ENCODE results near the gene SPATA22. TPM values are rescaled to one million over a fixed set of nuclear protein-coding genes. Genes with fewer than 3 reads are reported as not detected.
"Not testable (repeated sequence)": the region's sequence is repeated elsewhere in the genome, so short reads cannot be mapped to it uniquely, and the experiment has no call there.

SPATA22 gene
- total RNA-seq, 4 donors from 2014 or later = 0.39 to 2.7 (median 1.2) TPM

DNA sequence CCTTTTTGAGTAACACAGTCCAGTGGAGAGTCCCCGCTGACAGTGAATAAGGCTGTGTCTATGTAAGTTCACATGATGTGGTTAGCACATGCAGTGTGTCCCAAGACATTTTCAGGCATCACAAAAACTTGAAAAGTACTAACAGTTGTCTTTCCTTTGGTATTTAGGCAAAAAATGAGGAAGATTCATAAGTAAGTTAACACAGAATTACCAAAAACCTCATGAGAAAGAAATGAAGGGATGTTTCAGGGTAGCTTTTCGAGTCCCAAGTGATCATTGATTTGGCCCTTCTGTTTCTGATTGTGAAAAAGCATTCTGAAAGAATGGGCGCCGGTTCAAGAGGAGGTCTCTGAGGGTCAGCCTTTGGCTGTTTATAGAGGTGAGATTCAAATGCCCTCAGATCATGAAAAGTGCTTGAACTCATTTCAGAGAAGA, 3.6 kb upstream of the SPATA22 start:
- Histone ChIP-seq H3K36me3 (no peaks in the 10 kb centered on the region), H3K4me3 (peak overlapping the region in 1 of 4 donors; percentile 54), H3K27ac (peak overlapping the region; percentile 47 to 93 (median 80)), H3K27me3 (no peaks in the 10 kb centered on the region), H3K4me1 (peaks cover 5 to 26% (median 13%) of the 10 kb centered on the region in 4 donors), H3K9me3 (no peaks in the 10 kb centered on the region)
- WGBS, 2 donors = 20 to 39% methylated on average over 4 of the region's 4 CpGs
- TF ChIP-seq, protein P1, sequence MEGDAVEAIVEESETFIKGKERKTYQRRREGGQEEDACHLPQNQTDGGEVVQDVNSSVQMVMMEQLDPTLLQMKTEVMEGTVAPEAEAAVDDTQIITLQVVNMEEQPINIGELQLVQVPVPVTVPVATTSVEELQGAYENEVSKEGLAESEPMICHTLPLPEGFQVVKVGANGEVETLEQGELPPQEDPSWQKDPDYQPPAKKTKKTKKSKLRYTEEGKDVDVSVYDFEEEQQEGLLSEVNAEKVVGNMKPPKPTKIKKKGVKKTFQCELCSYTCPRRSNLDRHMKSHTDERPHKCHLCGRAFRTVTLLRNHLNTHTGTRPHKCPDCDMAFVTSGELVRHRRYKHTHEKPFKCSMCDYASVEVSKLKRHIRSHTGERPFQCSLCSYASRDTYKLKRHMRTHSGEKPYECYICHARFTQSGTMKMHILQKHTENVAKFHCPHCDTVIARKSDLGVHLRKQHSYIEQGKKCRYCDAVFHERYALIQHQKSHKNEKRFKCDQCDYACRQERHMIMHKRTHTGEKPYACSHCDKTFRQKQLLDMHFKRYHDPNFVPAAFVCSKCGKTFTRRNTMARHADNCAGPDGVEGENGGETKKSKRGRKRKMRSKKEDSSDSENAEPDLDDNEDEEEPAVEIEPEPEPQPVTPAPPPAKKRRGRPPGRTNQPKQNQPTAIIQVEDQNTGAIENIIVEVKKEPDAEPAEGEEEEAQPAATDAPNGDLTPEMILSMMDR (IDR thresholded peaks at IDR 0.05) = no peak
- TF ChIP-seq EP300 (IDR thresholded peaks at IDR 0.05) = peak in 1 of 2 donors; percentile 36
- DNase-seq (ENCODE audit: low spot score in 2 of 2) = peak in 1 of 2 donors; percentile 59

DNA sequence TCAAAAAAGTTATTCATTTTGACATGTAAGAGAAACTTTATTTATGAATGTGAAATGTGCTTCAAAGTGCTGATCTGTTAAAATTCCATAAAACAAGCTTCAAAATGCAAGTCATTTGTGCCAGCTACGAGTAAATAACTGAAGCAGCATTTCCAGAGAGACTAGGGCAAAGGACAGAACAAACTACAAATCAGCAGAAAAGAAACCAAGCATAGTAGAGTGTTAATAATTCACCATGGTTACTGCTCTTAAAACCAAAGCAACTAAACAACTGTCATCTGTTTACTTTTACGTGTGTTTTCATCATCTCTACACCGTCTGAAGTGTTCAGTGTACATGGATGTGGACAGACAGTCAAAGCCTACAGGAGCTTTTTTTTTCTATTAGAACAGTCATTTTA, 2.6 kb upstream of the SPATA22 start:
- H3K27me3 ChIP-seq = no peaks in the 10 kb centered on the region
- H3K4me3 ChIP-seq = peak overlapping the region in 1 of 4 donors; percentile 2
- peak overlapping the region; percentile 47 to 93 (median 80) for H3K27ac ChIP-seq
- H3K36me3 ChIP-seq = no peaks in the 10 kb centered on the region
- H3K4me1 ChIP-seq = peaks cover 5 to 26% (median 13%) of the 10 kb centered on the region in 4 donors
- TF ChIP-seq POLR2A (IDR thresholded peaks at IDR 0.05) = no peak
- TF ChIP-seq EP300 (IDR thresholded peaks at IDR 0.05) = peak in 1 of 2 donors; percentile 39
- DNase-seq (ENCODE audit: low spot score in 2 of 2) = no peak
- no peaks in the 10 kb centered on the region for H3K9me3 ChIP-seq
- 11 to 12% methylated on average over 3 of the region's 3 CpGs for WGBS, 2 donors

DNA sequence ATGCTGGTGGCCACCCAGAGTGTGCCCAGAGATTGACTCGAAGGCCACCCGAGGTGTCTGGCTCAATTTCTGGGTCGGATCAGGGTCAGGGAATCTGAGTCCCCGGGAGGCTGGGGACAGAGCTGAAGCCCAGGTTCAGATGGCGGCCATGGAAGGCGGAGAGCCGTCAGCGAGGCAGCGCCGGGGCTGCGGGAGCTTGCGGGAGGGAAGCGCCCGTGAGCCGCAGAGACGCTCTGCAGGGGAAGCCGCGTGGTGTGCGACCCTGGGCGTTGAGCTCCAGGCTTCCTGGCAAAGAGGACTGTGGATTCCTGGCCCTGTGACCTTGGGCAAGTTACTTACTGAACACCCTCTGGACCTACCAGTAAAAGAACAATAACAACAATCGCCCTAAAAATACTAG, 518 bp upstream of the SPATA22 start:
- H3K9me3 ChIP-seq = no peaks in the 10 kb centered on the region
- WGBS, 2 donors = 92 to 93% methylated on average over 21 of the region's 21 CpGs
- H3K4me3 ChIP-seq = no peak overlapping the region
- no peak overlapping the region for H3K27ac ChIP-seq
- no peaks in the 10 kb centered on the region for H3K27me3 ChIP-seq
- no peaks in the 10 kb centered on the region for H3K36me3 ChIP-seq
- DNase-seq (ENCODE audit: low spot score in 2 of 2) = no peak
- TF ChIP-seq, protein P1 (IDR thresholded peaks at IDR 0.05) = no peak
- no peak for TF ChIP-seq EP300 (IDR thresholded peaks at IDR 0.05)
- no peak for TF ChIP-seq POLR2A (IDR thresholded peaks at IDR 0.05)
- H3K4me1 ChIP-seq = peaks cover 5 to 23% (median 13%) of the 10 kb centered on the region in 4 donors

DNA sequence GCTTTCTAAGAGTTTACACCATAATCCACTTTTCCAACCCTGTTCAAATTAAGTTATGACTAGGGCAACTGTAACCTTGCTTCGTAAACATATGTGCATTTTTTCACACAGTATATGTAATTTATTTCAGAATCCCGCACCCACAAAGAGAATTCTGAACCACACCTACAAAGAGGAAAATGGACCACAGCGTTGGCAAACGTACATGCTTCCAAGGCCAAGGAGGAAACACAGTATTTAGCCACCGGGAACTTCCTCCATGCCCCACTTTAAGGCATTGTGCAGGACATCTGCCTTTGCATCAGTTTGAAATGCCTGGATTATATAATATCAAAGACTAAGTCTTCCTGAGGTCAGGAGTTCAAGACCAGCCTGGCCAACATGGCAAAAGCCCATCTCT, 2.1 kb downstream of the SPATA22 start:
- no peaks in the 10 kb centered on the region for H3K36me3 ChIP-seq
- H3K4me3 ChIP-seq = no peak overlapping the region
- no peaks in the 10 kb centered on the region for H3K27me3 ChIP-seq
- TF ChIP-seq EP300 (IDR thresholded peaks at IDR 0.05) (no peak), POLR2A (IDR thresholded peaks at IDR 0.05) (no peak)
- TF ChIP-seq, protein P1 (IDR thresholded peaks at IDR 0.05) = no peak
- H3K4me1 ChIP-seq = peaks cover 0 to 11% (median 5%) of the 10 kb centered on the region in 4 donors
- DNase-seq (ENCODE audit: low spot score in 2 of 2) = no peak
- H3K9me3 ChIP-seq = no peaks in the 10 kb centered on the region
- no peak overlapping the region for H3K27ac ChIP-seq
- WGBS, 2 donors = 58 to 75% methylated on average over 5 of the region's 5 CpGs

DNA sequence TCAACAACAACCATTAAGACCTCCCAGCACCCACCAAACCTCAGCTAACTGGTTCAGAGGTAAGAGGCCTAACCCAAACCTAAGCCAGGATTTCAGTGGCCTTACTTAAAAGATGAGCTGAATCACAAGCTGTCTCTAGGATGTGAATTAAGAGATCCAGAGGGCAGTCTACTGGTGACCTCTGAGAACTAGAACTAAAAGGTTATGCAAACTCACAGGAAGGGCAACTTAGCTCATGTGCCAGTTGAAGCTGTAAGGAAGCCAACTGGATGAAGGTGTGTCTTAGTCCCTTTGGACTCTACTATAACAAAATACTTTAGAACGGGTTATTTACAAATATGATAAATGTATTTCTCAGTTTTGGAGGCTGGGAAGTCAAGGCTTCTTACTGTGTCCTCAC, 5.3 kb downstream of the SPATA22 start:
- not testable (repeated sequence) for H3K27ac ChIP-seq; H3K4me3 ChIP-seq; H3K9me3 ChIP-seq; H3K36me3 ChIP-seq; H3K4me1 ChIP-seq; H3K27me3 ChIP-seq; DNase-seq (ENCODE audit: low spot score in 2 of 2)
- WGBS, 2 donors = 57 to 71% methylated on average over 1 of the region's 1 CpG

DNA sequence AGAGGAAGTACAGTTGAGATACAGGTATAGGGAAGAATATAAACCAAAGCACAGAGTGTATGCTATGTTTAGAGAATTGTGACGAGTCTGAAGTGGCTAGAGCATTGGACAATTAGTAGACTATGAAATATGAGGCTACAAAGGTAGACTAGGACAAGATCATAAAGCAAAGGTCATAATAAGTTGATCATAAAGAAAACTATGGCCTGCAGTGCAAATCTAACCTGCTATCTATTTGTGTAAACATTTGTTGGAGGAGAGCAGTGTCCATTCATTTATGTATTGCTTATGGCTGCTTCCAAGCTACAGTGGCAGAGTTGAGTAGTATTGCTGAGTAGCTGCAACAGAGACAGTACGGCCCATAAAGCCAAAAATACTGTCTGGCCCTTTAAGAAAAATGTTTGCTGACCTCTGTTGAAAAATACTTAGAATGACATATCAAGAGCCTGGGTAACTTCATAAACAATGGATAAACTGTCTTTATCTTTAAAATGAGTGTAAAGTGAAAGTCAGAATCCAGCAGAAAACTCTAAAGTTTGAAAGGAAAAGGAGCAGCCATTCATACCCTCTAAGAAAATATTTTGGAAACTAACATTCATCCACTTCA, 23.5 kb downstream of the SPATA22 start:
- Histone ChIP-seq H3K4me1 (peaks cover 0 to 5% (median 0%) of the 10 kb centered on the region in 4 donors), H3K27ac (no peak overlapping the region), H3K36me3 (no peaks in the 10 kb centered on the region), H3K9me3 (no peaks in the 10 kb centered on the region), H3K4me3 (no peak overlapping the region), H3K27me3 (no peaks in the 10 kb centered on the region)
- TF ChIP-seq EP300 (IDR thresholded peaks at IDR 0.05) = no peak
- TF ChIP-seq POLR2A (IDR thresholded peaks at IDR 0.05) = no peak
- TF ChIP-seq, protein P1 (IDR thresholded peaks at IDR 0.05) = no peak
- DNase-seq (ENCODE audit: low spot score in 2 of 2) = no peak
- WGBS, 2 donors = 38 to 48% methylated on average over 2 of the region's 2 CpGs
